Cardiac septum (tissue), 1 donor: ENCODE data around the gene TXNDC8. TPM values are rescaled to one million over a fixed set of nuclear protein-coding genes. Genes with fewer than 3 reads are reported as not detected.
"Not testable (repeated sequence)": the region's sequence is repeated elsewhere in the genome, so short reads cannot be mapped to it uniquely, and the experiment has no call there.

Source experiments
- DNase-seq: peaks from one replicate; pipeline ENCODE4 v3.0.0-alpha.2; 2020; ENCODE audit warnings: low spot score
- intact Hi-C: fragments of 100-400 bp; cut with DNase I; formaldehyde crosslinking; loops from one replicate; pipeline ENCODE4 v1.14.0; 2022
- total RNA-seq: library from RNA; stranded (reverse); fragmentation: NEBNext Ultra II Directional; extraction: Animal tissue kit (Norgen Biotek cat#: 25700); gene quantifications from one replicate; pipeline ENCODE4 v1.2.1, GENCODE V29; 2021
- donor health status: DM: no; HTN: no; CAD: no.

The TXNDC8 gene
- total RNA-seq, 1 donor from 2014 or later, result not detected

GRCh38 chr9:110329639-110330230 is 7.9 kb downstream of the TXNDC8 start:
- no peak for DNase-seq
- intact Hi-C loops, result no loop called here

GRCh38 chr9:110328763-110329162 is 8.9 kb downstream of the TXNDC8 start:
- no peak for DNase-seq
- intact Hi-C loops, result no loop called here

GRCh38 chr9:110327716-110328115 is 9.9 kb downstream of the TXNDC8 start:
- intact Hi-C loops, result no loop called here
- DNase-seq, result no peak

GRCh38 chr9:110323818-110324217 is 13.8 kb downstream of the TXNDC8 start:
- intact Hi-C loops, result no loop called here
- no peak for DNase-seq

GRCh38 chr9:110320651-110321445 is 16.8 kb downstream of the TXNDC8 start:
- DNase-seq, result no peak
- intact Hi-C loops, result no loop called here

GRCh38 chr9:110319781-110320492 is 17.7 kb downstream of the TXNDC8 start:
- no peak for DNase-seq
- intact Hi-C loops, result no loop called here

GRCh38 chr9:110317911-110318310 is 19.8 kb downstream of the TXNDC8 start:
- no peak for DNase-seq
- intact Hi-C loops, result no loop called here

- intact Hi-C loops, result no loop called here
- no peak for DNase-seq
Observed at GRCh38 chr9:110316261-110317075, 21.2 kb downstream of the TXNDC8 start.

- intact Hi-C loops, DNase-seq: not testable (repeated sequence)
Observed at GRCh38 chr9:110311978-110312377, 25.7 kb downstream of the TXNDC8 start.

GRCh38 chr9:110309681-110310080 is 28.0 kb downstream of the TXNDC8 start:
- intact Hi-C loops, result no loop called here
- DNase-seq, result no peak

- intact Hi-C loops, result no loop called here
- no peak for DNase-seq
Observed at GRCh38 chr9:110308633-110309038, 29.0 kb downstream of the TXNDC8 start.

- DNase-seq, result no peak
- intact Hi-C loops, result no loop called here
Observed at GRCh38 chr9:110307191-110307590, 30.5 kb downstream of the TXNDC8 start.

- no peak for DNase-seq
- intact Hi-C loops, result no loop called here
Observed at GRCh38 chr9:110303133-110303532, 34.5 kb downstream of the TXNDC8 start.

GRCh38 chr9:110298043-110298605 is 39.5 kb downstream of the TXNDC8 start:
- DNase-seq, result no peak
- intact Hi-C loops, result no loop called here

- DNase-seq, result no peak
- intact Hi-C loops, result no loop called here
Observed at GRCh38 chr9:110293248-110293647, 44.4 kb downstream of the TXNDC8 start.

GRCh38 chr9:110291921-110292557 is 45.6 kb downstream of the TXNDC8 start:
- intact Hi-C loops, result no loop called here
- DNase-seq, result no peak

- intact Hi-C loops, result no loop called here
- no peak for DNase-seq
Observed at GRCh38 chr9:110290001-110290400, 47.7 kb downstream of the TXNDC8 start.

- DNase-seq, result no peak
- intact Hi-C loops, result no loop called here
Observed at GRCh38 chr9:110288503-110288902, 49.2 kb downstream of the TXNDC8 start.

GRCh38 chr9:110287289-110287680 is 50.4 kb downstream of the TXNDC8 start:
- DNase-seq, result no peak
- intact Hi-C loops, result no loop called here
